OCI-LY7 (cell line): ENCODE data around the gene SEC14L1.

ENCODE experiments used
- CTCF ChIP-seq: fragments of 200-600 bp; sonication (generic); conservative IDR thresholded peaks from 2 replicates; pipeline ENCODE4 v1.5.1; 2014; ENCODE audit warnings: mild to moderate bottlenecking, antibody characterized with exemption, low read length, moderate library complexity, mixed read lengths
- EZH2phosphoT487 ChIP-seq: fragments of 200-600 bp; sonication (generic); IDR thresholded peaks from 2 replicates; pipeline ENCODE4 v1.6.1; 2018; ENCODE audit warnings: low read depth, borderline replicate concordance, mild to moderate bottlenecking, mixed run types, antibody characterized with exemption, low read length, moderate library complexity, mixed read lengths

- no peak for TF ChIP-seq CTCF
- TF ChIP-seq EZH2phosphoT487: no peak
Measured at GRCh38 chr17:77210331-77210730, 69.6 kb downstream of the SEC14L1 start.
